ENCODE data around the gene RNF150.

- TF ChIP-seq, protein P1, sequence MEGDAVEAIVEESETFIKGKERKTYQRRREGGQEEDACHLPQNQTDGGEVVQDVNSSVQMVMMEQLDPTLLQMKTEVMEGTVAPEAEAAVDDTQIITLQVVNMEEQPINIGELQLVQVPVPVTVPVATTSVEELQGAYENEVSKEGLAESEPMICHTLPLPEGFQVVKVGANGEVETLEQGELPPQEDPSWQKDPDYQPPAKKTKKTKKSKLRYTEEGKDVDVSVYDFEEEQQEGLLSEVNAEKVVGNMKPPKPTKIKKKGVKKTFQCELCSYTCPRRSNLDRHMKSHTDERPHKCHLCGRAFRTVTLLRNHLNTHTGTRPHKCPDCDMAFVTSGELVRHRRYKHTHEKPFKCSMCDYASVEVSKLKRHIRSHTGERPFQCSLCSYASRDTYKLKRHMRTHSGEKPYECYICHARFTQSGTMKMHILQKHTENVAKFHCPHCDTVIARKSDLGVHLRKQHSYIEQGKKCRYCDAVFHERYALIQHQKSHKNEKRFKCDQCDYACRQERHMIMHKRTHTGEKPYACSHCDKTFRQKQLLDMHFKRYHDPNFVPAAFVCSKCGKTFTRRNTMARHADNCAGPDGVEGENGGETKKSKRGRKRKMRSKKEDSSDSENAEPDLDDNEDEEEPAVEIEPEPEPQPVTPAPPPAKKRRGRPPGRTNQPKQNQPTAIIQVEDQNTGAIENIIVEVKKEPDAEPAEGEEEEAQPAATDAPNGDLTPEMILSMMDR (IDR thresholded peaks at IDR 0.05) = no peak
- no peak for TF ChIP-seq POLR2A (IDR thresholded peaks at IDR 0.05)
These were observed 105.8 kb downstream of the RNF150 start for GRCh38 chr4:141027421-141027820.
